ENCODE measurements around the gene RNF212B.

- no peak for TF ChIP-seq CTCF (IDR thresholded peaks at IDR 0.05)
- no peak for TF ChIP-seq POLR2A (IDR thresholded peaks at IDR 0.05; ENCODE audit: low read depth)
- TF ChIP-seq EP300 (IDR thresholded peaks at IDR 0.05): no peak
- no peak for TF ChIP-seq POLR2AphosphoS5 (IDR thresholded peaks at IDR 0.05)
Observed at GRCh38 chr14:23296012-23296777, 58.5 kb downstream of the RNF212B start.

All from esophagus muscularis mucosa (tissue), 4 donors.